Brain pericyte (primary cell): Measurements from ENCODE around the gene ACTN4.
A peak's percentile ranks its signal among the peaks of the same experiment; 100 is the strongest.

Source experiments
- DNase-seq: peaks from one replicate; pipeline ENCODE4 v3.0.0-alpha.2; 2012; ENCODE audit warnings: low read depth, low spot score

The ACTN4 gene

GRCh38 chr19:38708413-38709024 is 61.1 kb downstream of the ACTN4 start:
- no peak for DNase-seq

GRCh38 chr19:38709119-38709518 is 61.7 kb downstream of the ACTN4 start:
- no peak for DNase-seq

- no peak for DNase-seq
Observed at GRCh38 chr19:38709671-38710415, 62.4 kb downstream of the ACTN4 start.

- no peak for DNase-seq
Observed at GRCh38 chr19:38710416-38710702, 62.9 kb downstream of the ACTN4 start.

- no peak for DNase-seq
Observed at GRCh38 chr19:38710928-38711725, 63.7 kb downstream of the ACTN4 start.

- DNase-seq, result peak; percentile 96
Observed at GRCh38 chr19:38711726-38712153, 64.3 kb downstream of the ACTN4 start.

GRCh38 chr19:38712161-38712748 is 64.8 kb downstream of the ACTN4 start:
- no peak for DNase-seq

- DNase-seq, result no peak
Observed at GRCh38 chr19:38713227-38713649, 65.8 kb downstream of the ACTN4 start.

- no peak for DNase-seq
Observed at GRCh38 chr19:38713865-38714264, 66.4 kb downstream of the ACTN4 start.

- no peak for DNase-seq
Observed at GRCh38 chr19:38714354-38714778, 66.9 kb downstream of the ACTN4 start.

- no peak for DNase-seq
Observed at GRCh38 chr19:38715555-38715954, 68.1 kb downstream of the ACTN4 start.

- no peak for DNase-seq
Observed at GRCh38 chr19:38717051-38717450, 69.6 kb downstream of the ACTN4 start.

- DNase-seq, result no peak
Observed at GRCh38 chr19:38717855-38718254, 70.4 kb downstream of the ACTN4 start.

GRCh38 chr19:38718747-38719543 is 71.5 kb downstream of the ACTN4 start:
- DNase-seq, result no peak

- DNase-seq, result no peak
Observed at GRCh38 chr19:38719761-38720558, 72.5 kb downstream of the ACTN4 start.

- no peak for DNase-seq
Observed at GRCh38 chr19:38720559-38721236, 73.2 kb downstream of the ACTN4 start.

GRCh38 chr19:38721496-38721895 is 74.0 kb downstream of the ACTN4 start:
- DNase-seq, result no peak

GRCh38 chr19:38721979-38722773 is 74.7 kb downstream of the ACTN4 start:
- no peak for DNase-seq

GRCh38 chr19:38722947-38723605 is 75.6 kb downstream of the ACTN4 start:
- DNase-seq, result no peak
